ENCODE measurements around the gene PDZRN3.

PDZRN3 gene

GRCh38 chr3:73520931-73521461 lies 103.7 kb downstream of the PDZRN3 start:
- DNase-seq (ENCODE audit: low spot score), result peak; percentile 87

- DNase-seq (ENCODE audit: low spot score), result no peak
Measured at GRCh38 chr3:73516631-73517030, 108.1 kb downstream of the PDZRN3 start.

- DNase-seq (ENCODE audit: low spot score), result no peak
Measured at GRCh38 chr3:73513260-73513659, 111.5 kb downstream of the PDZRN3 start.

GRCh38 chr3:73511571-73512525 lies 112.9 kb downstream of the PDZRN3 start:
- no peak for DNase-seq (ENCODE audit: low spot score)

- DNase-seq (ENCODE audit: low spot score), result no peak
Measured at GRCh38 chr3:73510784-73511183, 114.0 kb downstream of the PDZRN3 start.

- DNase-seq (ENCODE audit: low spot score), result no peak
Measured at GRCh38 chr3:73510334-73510733, 114.4 kb downstream of the PDZRN3 start.

- DNase-seq (ENCODE audit: low spot score), result no peak
Measured at GRCh38 chr3:73509816-73510215, 114.9 kb downstream of the PDZRN3 start.

GRCh38 chr3:73509066-73509465 lies 115.7 kb downstream of the PDZRN3 start:
- no peak for DNase-seq (ENCODE audit: low spot score)

- no peak for DNase-seq (ENCODE audit: low spot score)
Measured at GRCh38 chr3:73508330-73508954, 116.3 kb downstream of the PDZRN3 start.

GRCh38 chr3:73504852-73505251 lies 119.9 kb downstream of the PDZRN3 start:
- DNase-seq (ENCODE audit: low spot score), result no peak

GRCh38 chr3:73504239-73504638 lies 120.5 kb downstream of the PDZRN3 start:
- no peak for DNase-seq (ENCODE audit: low spot score)

- DNase-seq (ENCODE audit: low spot score), result no peak
Measured at GRCh38 chr3:73503781-73504180, 121.0 kb downstream of the PDZRN3 start.

GRCh38 chr3:73502609-73503583 lies 121.8 kb downstream of the PDZRN3 start:
- DNase-seq (ENCODE audit: low spot score), result no peak

- no peak for DNase-seq (ENCODE audit: low spot score)
Measured at GRCh38 chr3:73500321-73500720, 124.4 kb downstream of the PDZRN3 start.

GRCh38 chr3:73499787-73500186 lies 125.0 kb downstream of the PDZRN3 start:
- DNase-seq (ENCODE audit: low spot score), result no peak

GRCh38 chr3:73498764-73499622 lies 125.7 kb downstream of the PDZRN3 start:
- no peak for DNase-seq (ENCODE audit: low spot score)

- no peak for DNase-seq (ENCODE audit: low spot score)
Measured at GRCh38 chr3:73497646-73498406, 126.9 kb downstream of the PDZRN3 start.

GRCh38 chr3:73493543-73494308 lies 131.0 kb downstream of the PDZRN3 start:
- no peak for DNase-seq (ENCODE audit: low spot score)

- no peak for DNase-seq (ENCODE audit: low spot score)
Measured at GRCh38 chr3:73492186-73492585, 132.6 kb downstream of the PDZRN3 start.
